Measurements from ENCODE around the gene SKA2. TPM values are rescaled to one million over a fixed set of nuclear protein-coding genes. Genes with fewer than 3 reads are reported as not detected.
"Not testable (repeated sequence)": the region's sequence is repeated elsewhere in the genome, so short reads cannot be mapped to it uniquely, and the experiment has no call there.

The SKA2 gene
- total and polyA plus RNA-seq, 2 experiments from 2014 or later: 50.5 to 140 TPM

- TF ChIP-seq ZNF462 (CRISPR knock-in tag; IDR thresholded peaks at IDR 0.05) (no peak), EZH2 (IDR thresholded peaks at IDR 0.05; ENCODE audit: low read depth, unreplicated experiment) (no peak), JUNB (IDR thresholded peaks at IDR 0.05; ENCODE audit: unreplicated experiment) (no peak), CTCF (conservative IDR thresholded peaks at IDR 0.05; ENCODE audit: low read depth in 2 of 2) (no peak)
Measured at GRCh38 chr17:59093145-59093701, 61.8 kb downstream of the SKA2 start (continued).

GRCh38 chr17:59090593-59090992 lies 64.4 kb downstream of the SKA2 start:
- not testable (repeated sequence) for H3K4me3 ChIP-seq; DNase-seq (ENCODE audit: low spot score); H3K27ac Mint-ChIP-seq; H3K4me1 ChIP-seq (ENCODE audit: insufficient read depth); H3F3A ChIP-seq (replicated peaks; ENCODE audit: low read depth); H2AFZ ChIP-seq; H3K9me2 ChIP-seq (ENCODE audit: insufficient read depth); H3K27ac ChIP-seq (ENCODE audit: low read depth); H3K4me3 Mint-ChIP-seq; H3K27me3 ChIP-seq (ENCODE audit: insufficient read depth); ATAC-seq; H3K9me3 Mint-ChIP-seq; H3K4me1 Mint-ChIP-seq; H3K4me2 ChIP-seq; H3K27me3 Mint-ChIP-seq (ENCODE audit: insufficient read depth, low read depth, poor library complexity)
- peaks cover 36% of the 10 kb centered on the region for H4K20me1 ChIP-seq (replicated peaks; ENCODE audit: insufficient read depth)
- H3K36me3 ChIP-seq (ENCODE audit: insufficient read depth): peaks cover 11% of the 10 kb centered on the region
- H3K36me3 Mint-ChIP-seq (ENCODE audit: low read depth): peaks cover 18% of the 10 kb centered on the region
- H3K79me2 ChIP-seq (replicated peaks; ENCODE audit: insufficient read depth): peaks cover 55% of the 10 kb centered on the region

Measured in GM23338 (cell line).